H1 (cell line): ENCODE measurements around the gene CABP4. TPM values are rescaled to one million over a fixed set of nuclear protein-coding genes. Genes with fewer than 3 reads are reported as not detected.

Experiments used
- CTCF ChIA-PET: fragments of 300-600 bp; sonication (Branson Sonifier 250); formaldehyde crosslinking; loops from one replicate; lab custom pipeline; 2021; ENCODE audit not compliant: partially characterized antibody; lab: Charles Lee
- POLR2A ChIA-PET: fragments of 300-600 bp; sonication (Branson Sonifier 250); formaldehyde crosslinking; loops from one replicate; lab custom pipeline; 2021; ENCODE audit warnings: inconsistent platforms; ENCODE audit not compliant: partially characterized antibody; lab: Charles Lee
- DNase-seq, 2 experiments: peaks; one replicate each; pipeline versions ENCODE4 v3.0.0 to v3.0.0-alpha.2; 2010 to 2022; ENCODE audit warnings: low spot score in 2 of 2, low read depth in 1 of 2, mixed read lengths in 1 of 2
- FAIRE-seq: peaks from 2 replicates; lab custom pipeline; 2011; peaks lifted over from hg19 to GRCh38; lab: Jason Lieb, UNC
- H2AFZ ChIP-seq: 2 replicates; pipeline ENCODE4 v1.8.1; 2012; ENCODE audit warnings: low read length, inconsistent platforms
- H2AK5ac ChIP-seq: 2 replicates; pipeline ENCODE4 v1.6.1; 2013; ENCODE audit warnings: low read depth, low read length
- H2BK120ac ChIP-seq: replicated peaks from 2 replicates; pipeline ENCODE3; 2013; ENCODE audit warnings: low read depth, low read length, inconsistent platforms
- H2BK12ac ChIP-seq: 2 replicates; pipeline ENCODE4 v1.6.1; 2013; ENCODE audit warnings: low read depth, low read length
- H2BK15ac ChIP-seq: 2 replicates; pipeline ENCODE4 v1.6.1; 2013; ENCODE audit warnings: low read length
- H2BK20ac ChIP-seq: 2 replicates; pipeline ENCODE4 v1.6.1; 2013; ENCODE audit warnings: low read length
- H2BK5ac ChIP-seq: 2 replicates; pipeline ENCODE4 v1.6.1; 2013; ENCODE audit warnings: low read depth, low read length
- H3K14ac ChIP-seq: 2 replicates; pipeline ENCODE4 v1.6.1; 2013; ENCODE audit warnings: inconsistent platforms; ENCODE audit not compliant: insufficient read length
- H3K18ac ChIP-seq: 2 replicates; pipeline ENCODE4 v1.6.1; 2013; ENCODE audit warnings: low read length; ENCODE audit errors: extremely low read depth
- H3K23ac ChIP-seq: 2 replicates; pipeline ENCODE4 v1.6.1; 2013; ENCODE audit warnings: inconsistent platforms; ENCODE audit not compliant: insufficient read length
- H3K23me2 ChIP-seq: 2 replicates; pipeline ENCODE4 v1.6.1; 2013; ENCODE audit warnings: low read depth, low read length
- H3K27ac ChIP-seq: 2 replicates; pipeline ENCODE4 v1.6.1; 2011; ENCODE audit warnings: low read depth, low read length, inconsistent platforms
- H3K27me3 ChIP-seq, 4 experiments: replicated peaks in 1 of 4; 1 replicate in 1 of 4; 2 replicates in 3 of 4; pipeline versions ENCODE4 v1.6.1 to v1.8.1; 2011 to 2013; ENCODE audit warnings: low read length in 3 of 4, mild to moderate bottlenecking in 3 of 4, inconsistent platforms in 2 of 4, mixed read lengths in 2 of 4, moderate library complexity in 1 of 4; ENCODE audit not compliant: control insufficient read depth in 3 of 4, insufficient read depth in 3 of 4; ENCODE audit errors: extremely low read depth in 1 of 4
- H3K36me3 ChIP-seq, 4 experiments: 2 replicates each; pipeline versions ENCODE4 v1.6.1 to v1.8.1; 2011 to 2013; ENCODE audit warnings: mild to moderate bottlenecking in 4 of 4, low read length in 3 of 4, moderate library complexity in 2 of 4, control low read depth in 1 of 4, inconsistent platforms in 1 of 4; ENCODE audit not compliant: insufficient read depth in 4 of 4, control insufficient read depth in 2 of 4
- H3K4ac ChIP-seq: replicated peaks from 2 replicates; pipeline ENCODE3; 2013; ENCODE audit warnings: low read length, low read depth, mixed read lengths, inconsistent platforms; ENCODE audit not compliant: insufficient read length
- H3K4me1 ChIP-seq, 4 experiments: replicated peaks in 1 of 4; 1 replicate in 1 of 4; 2 replicates in 3 of 4; pipeline versions ENCODE4 v1.6.1 to v1.8.1; 2011 to 2013; ENCODE audit warnings: low read length in 3 of 4, inconsistent platforms in 2 of 4, mixed read lengths in 1 of 4; ENCODE audit not compliant: insufficient read depth in 4 of 4, control insufficient read depth in 3 of 4
- H3K4me2 ChIP-seq, 2 experiments: 2 replicates each; pipeline versions ENCODE4 v1.6.1 to v1.8.1; 2011 to 2013; ENCODE audit warnings: low read depth in 2 of 2, low read length in 2 of 2, control low read depth in 1 of 2, inconsistent platforms in 1 of 2, mild to moderate bottlenecking in 1 of 2; ENCODE audit not compliant: insufficient read depth in 1 of 2
- H3K4me3 ChIP-seq, 4 experiments: fragments of 200-600, 300-600 bp in 1 of 4; sonication (generic), shearing (Covaris generic), sonication (Bioruptor Twin) in 1 of 4; 2 replicates each; pipeline versions ENCODE4 v1.5.1 to v1.8.1; 2011 to 2016; ENCODE audit warnings: low read length in 4 of 4, low read depth in 3 of 4, control low read depth in 2 of 4, inconsistent platforms in 2 of 4, mild to moderate bottlenecking in 2 of 4, mixed read lengths in 1 of 4, moderate library complexity in 1 of 4; ENCODE audit not compliant: insufficient read depth in 2 of 4; ENCODE audit errors: extremely low read depth in 1 of 4
- H3K56ac ChIP-seq: replicated peaks from 2 replicates; pipeline ENCODE3; 2013; ENCODE audit warnings: low read depth, mild to moderate bottlenecking, mixed read lengths, low read length, inconsistent platforms; ENCODE audit not compliant: insufficient read length
- H3K79me1 ChIP-seq: 2 replicates; pipeline ENCODE4 v1.6.1; 2013; ENCODE audit warnings: low read depth, low read length, control low read depth
- H3K79me2 ChIP-seq, 2 experiments: 2 replicates each; pipeline versions ENCODE4 v1.6.1 to v1.8.1; 2012 to 2013; ENCODE audit warnings: low read length in 2 of 2, mild to moderate bottlenecking in 2 of 2, inconsistent platforms in 1 of 2; ENCODE audit not compliant: insufficient read depth in 2 of 2, control insufficient read depth in 1 of 2
- H3K9ac ChIP-seq, 4 experiments: replicated peaks in 1 of 4; 1 replicate in 1 of 4; 2 replicates in 3 of 4; pipeline versions ENCODE4 v1.6.1 to v1.8.1; 2011 to 2013; ENCODE audit warnings: low read depth in 3 of 4, low read length in 3 of 4, control low read depth in 2 of 4, mild to moderate bottlenecking in 2 of 4, moderate library complexity in 2 of 4, inconsistent platforms in 1 of 4; ENCODE audit errors: extremely low read depth in 1 of 4
- H3K9me3 ChIP-seq, 2 experiments: 2 replicates each; pipeline versions ENCODE4 v1.6.1 to v1.8.1; 2012 to 2013; ENCODE audit warnings: mild to moderate bottlenecking in 2 of 2, moderate library complexity in 2 of 2, control low read depth in 1 of 2, inconsistent platforms in 1 of 2, low read depth in 1 of 2, low read length in 1 of 2, mixed read lengths in 1 of 2; ENCODE audit not compliant: insufficient read depth in 2 of 2
- H4K20me1 ChIP-seq, 2 experiments: replicated peaks in 1 of 2; 2 replicates each; pipeline versions ENCODE3 to v1.8.1; 2011 to 2013; ENCODE audit warnings: inconsistent platforms in 2 of 2, low read length in 2 of 2, mild to moderate bottlenecking in 1 of 2; ENCODE audit not compliant: insufficient read depth in 2 of 2, control insufficient read depth in 1 of 2
- H4K5ac ChIP-seq: 2 replicates; pipeline ENCODE4 v1.6.1; 2013; ENCODE audit warnings: low read length, low read depth, mixed read lengths, inconsistent platforms; ENCODE audit not compliant: insufficient read length
- H4K8ac ChIP-seq: 2 replicates; pipeline ENCODE4 v1.8.0; 2013; ENCODE audit warnings: mild to moderate bottlenecking, moderate library complexity, low read length, inconsistent platforms; ENCODE audit not compliant: insufficient read depth; ENCODE audit errors: extremely low read depth
- H4K91ac ChIP-seq: replicated peaks from 2 replicates; pipeline ENCODE3; 2013; ENCODE audit warnings: low read length, mixed read lengths, inconsistent platforms; ENCODE audit not compliant: insufficient read length
- ASH2L ChIP-seq: fragments of 200-600, 300-600 bp; sonication (generic); IDR thresholded peaks from one replicate; pipeline ENCODE4 v1.7.1; 2017; ENCODE audit warnings: low read length
- BCL11A ChIP-seq, 2 experiments: IDR thresholded peaks; one replicate each; pipeline ENCODE4 v1.6.1; 2011; ENCODE audit warnings: low read depth in 2 of 2, low read length in 2 of 2, mild to moderate bottlenecking in 2 of 2
- BRCA1 ChIP-seq: IDR thresholded peaks from 2 replicates; pipeline ENCODE4 v1.6.1; 2012; ENCODE audit warnings: low read depth, low read length, improper control_type of control experiment
- EGR1 ChIP-seq: IDR thresholded peaks from 2 replicates; pipeline ENCODE4 v1.6.1; 2011; ENCODE audit warnings: low read depth, low read length, borderline replicate concordance
- MAFK ChIP-seq: IDR thresholded peaks from 2 replicates; pipeline ENCODE4 v1.6.1; 2012; ENCODE audit warnings: low read depth, mild to moderate bottlenecking, improper control_type of control experiment, low read length
- POLR2A ChIP-seq, 2 experiments: IDR thresholded peaks; 1 replicate in 1 of 2; 2 replicates in 1 of 2; pipeline ENCODE4 v1.6.1; 2011; ENCODE audit warnings: low read depth in 2 of 2, low read length in 2 of 2, mild to moderate bottlenecking in 2 of 2; ENCODE audit errors: control extremely low read depth in 1 of 2
- SP2 ChIP-seq: IDR thresholded peaks from 2 replicates; pipeline ENCODE4 v1.6.1; 2012; ENCODE audit warnings: mild to moderate bottlenecking, low read length, inconsistent platforms
- USF2 ChIP-seq: IDR thresholded peaks from 2 replicates; pipeline ENCODE4 v1.6.1; 2011; ENCODE audit warnings: low read length, improper control_type of control experiment
- WGBS, 2 experiments: shearing (Covaris generic) in 1 of 2; methylation state at CpG; one replicate each; pipeline versions ENCODE4 v1.1.6 to v1.1.7; 2013 to 2015; ENCODE audit warnings: low lambda C conversion rate in 2 of 2, mixed read lengths in 2 of 2, inconsistent platforms in 1 of 2, low coverage in 1 of 2, missing lambda C conversion rate in 1 of 2; ENCODE audit not compliant: insufficient replicate concordance in 2 of 2, insufficient coverage in 1 of 2, insufficient read length in 1 of 2; ENCODE audit errors: extremely low coverage in 1 of 2, missing lambda C conversion rate in 1 of 2; 5-methylcytosine and 5-hydroxymethylcytosine counted together
- polyA plus RNA-seq, 7 experiments: library from polyadenylated mRNA; depleted of rRNA in 3 of 7; stranded (reverse) in 5 of 7; unstranded in 2 of 7; fragments of >200 nt in 5 of 7; fragments of 200-250 nt in 2 of 7; gene quantifications; 1 replicate in 5 of 7; 2 replicates in 1 of 7; 4 replicates in 1 of 7; pipeline versions ENCODE4 v1.2.1 to v1.2.3, GENCODE V29; 2011 to 2013; ENCODE audit warnings: missing spikeins in 2 of 7, mixed read lengths in 2 of 7
- total RNA-seq: library from RNA; stranded (reverse); fragmentation: NEBNext Ultra II Directional; extraction: Animal tissue kit (Norgen Biotek cat#: 25700); gene quantifications from 2 replicates; pipeline ENCODE4 v1.2.1, GENCODE V29; 2021
- TF ChIP-seq, protein P1 (sequence below), 3 experiments: IDR thresholded peaks; 1 replicate in 2 of 3; 2 replicates in 1 of 3; pipeline versions ENCODE4 v1.5.1 to v1.6.1; 2011; ENCODE audit warnings: low read length in 3 of 3, mild to moderate bottlenecking in 3 of 3, inconsistent platforms in 2 of 3, low read depth in 1 of 3, moderate library complexity in 1 of 3; ENCODE audit not compliant: insufficient read depth in 1 of 3; ENCODE audit errors: control extremely low read depth in 1 of 3

Gene CABP4
- total and polyA plus RNA-seq, 2 of the 8 experiments (the other 6 are each of a cell fraction or from before 2014, with no cell fraction given) = not detected

- Histone ChIP-seq H4K8ac (no peak overlapping the region), H3K79me1 (no peaks in the 10 kb centered on the region), H3K56ac (no peak overlapping the region), H3K4me2 (no peak overlapping the region), H3K27me3 (no peaks in the 10 kb centered on the region; a peak in 1 of 7 replicates), H2BK12ac (no peak overlapping the region), H3K18ac (no peak overlapping the region), H3K23me2 (no peaks in the 10 kb centered on the region), H2AFZ (no peak overlapping the region), H3K4ac (no peak overlapping the region), H2BK15ac (no peak overlapping the region), H4K20me1 (peaks cover 0 to 14% of the 10 kb centered on the region in 2 experiments), H4K5ac (no peak overlapping the region), H3K9me3 (no peaks in the 10 kb centered on the region), H2AK5ac (no peak overlapping the region), H3K9ac (no peak overlapping the region), H3K23ac (no peak overlapping the region), H3K4me1 (peaks cover 0 to 10% (median 0%) of the 10 kb centered on the region in 4 experiments; a peak in 2 of 7 replicates), H2BK20ac (no peak overlapping the region), H4K91ac (no peak overlapping the region), H3K79me2 (no peaks in the 10 kb centered on the region), H3K14ac (no peak overlapping the region), H3K36me3 (peaks cover 2 to 25% (median 13%) of the 10 kb centered on the region in 4 experiments; a peak in 6 of 8 replicates), H2BK5ac (no peak overlapping the region), H2BK120ac (no peak overlapping the region), H3K4me3 (no peak overlapping the region), H3K27ac (no peak overlapping the region)
- DNase-seq = peak in 1 of 2 experiments; percentile 77
- ChIA-PET CTCF (interaction anchor here (0.6 to 1.6 kb wide), 7 partner anchors 9 to 118 kb away, joined by 3 to 4 read pairs (median 3); partner anchors contain the start of gene PITPNM1), POLR2A (interaction anchor here (1.0 to 1.9 kb wide), 9 partner anchors 22 to 92 kb away, joined by 3 to 5 read pairs (median 3); partner anchors contain the start of genes TBC1D10C and TMEM134)
- no peak for FAIRE-seq
- WGBS, 2 experiments = 85% methylated on average over 30 of the region's 46 CpGs; no CpG with 5 or more reads in 1 of the 2 experiments
- TF ChIP-seq ASH2L (no peak), USF2 (no peak), BRCA1 (no peak), BCL11A (IDR thresholded peaks at IDR 0.05; ENCODE audit: low read depth in 2 of 2, low read length in 2 of 2) (no peak), EGR1 (no peak), POLR2A (IDR thresholded peaks at IDR 0.05; ENCODE audit: control extremely low read depth in 1 of 2, low read depth in 2 of 2, low read length in 2 of 2) (no peak), SP2 (no peak), MAFK (no peak)
- TF ChIP-seq, protein P1, sequence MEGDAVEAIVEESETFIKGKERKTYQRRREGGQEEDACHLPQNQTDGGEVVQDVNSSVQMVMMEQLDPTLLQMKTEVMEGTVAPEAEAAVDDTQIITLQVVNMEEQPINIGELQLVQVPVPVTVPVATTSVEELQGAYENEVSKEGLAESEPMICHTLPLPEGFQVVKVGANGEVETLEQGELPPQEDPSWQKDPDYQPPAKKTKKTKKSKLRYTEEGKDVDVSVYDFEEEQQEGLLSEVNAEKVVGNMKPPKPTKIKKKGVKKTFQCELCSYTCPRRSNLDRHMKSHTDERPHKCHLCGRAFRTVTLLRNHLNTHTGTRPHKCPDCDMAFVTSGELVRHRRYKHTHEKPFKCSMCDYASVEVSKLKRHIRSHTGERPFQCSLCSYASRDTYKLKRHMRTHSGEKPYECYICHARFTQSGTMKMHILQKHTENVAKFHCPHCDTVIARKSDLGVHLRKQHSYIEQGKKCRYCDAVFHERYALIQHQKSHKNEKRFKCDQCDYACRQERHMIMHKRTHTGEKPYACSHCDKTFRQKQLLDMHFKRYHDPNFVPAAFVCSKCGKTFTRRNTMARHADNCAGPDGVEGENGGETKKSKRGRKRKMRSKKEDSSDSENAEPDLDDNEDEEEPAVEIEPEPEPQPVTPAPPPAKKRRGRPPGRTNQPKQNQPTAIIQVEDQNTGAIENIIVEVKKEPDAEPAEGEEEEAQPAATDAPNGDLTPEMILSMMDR (IDR thresholded peaks at IDR 0.05; ENCODE audit: control extremely low read depth in 1 of 3, insufficient read depth in 1 of 3, low read depth in 1 of 3, low read length in 3 of 3) = no peak
These were observed 37.8 kb downstream of the CABP4 start for GRCh38 chr11:67492801-67493547.
